HepG2 (cell line): ENCODE results near the gene FMO3. TPM values are rescaled to one million over a fixed set of nuclear protein-coding genes. Genes with fewer than 3 reads are reported as not detected.

ENCODE experiments used
- ATAC-seq: fragments of 200-7000 bp; cut with Tn5 transposase; 3 replicates; pipeline ENCODE4 v1.9.1; 2020; ENCODE audit warnings: mild to moderate bottlenecking, moderate library complexity
- BruUV-seq: library from RNA; stranded (reverse); fragments of 400-500 nt; replicated peaks from 2 replicates; lab custom pipeline; 2021; lab: Mats Ljungman, UMichigan
- CTCF ChIA-PET: fragments of 300-600 bp; formaldehyde crosslinking; extraction: SDS; loops from one replicate; lab custom pipeline; 2021; ENCODE audit warnings: low total read pairs, inconsistent platforms, low intra/inter-chr PET ratio; lab: Yijun Ruan, JAX
- POLR2A ChIA-PET: fragments of 350-600 bp; sonication (Branson Sonifier 250); formaldehyde crosslinking; loops from one replicate; lab custom pipeline; 2020; ENCODE audit warnings: antibody characterized with exemption, inconsistent platforms; lab: Yijun Ruan, JAX
- DNase-seq: peaks from one replicate; pipeline ENCODE4 v3.0.0-alpha.2; 2015; ENCODE audit warnings: low spot score
- FAIRE-seq: peaks from 3 replicates; lab custom pipeline; 2011; peaks lifted over from hg19 to GRCh38; lab: Jason Lieb, UNC
- H2AFZ ChIP-seq: one replicate; pipeline ENCODE4 v1.6.1; 2011; ENCODE audit warnings: low read length, inconsistent platforms
- H3K27ac ChIP-seq: fragments of 300-600 bp; 3 replicates; pipeline ENCODE4 v1.8.0; 2011; ENCODE audit warnings: mixed run types, mild to moderate bottlenecking, mixed read lengths, low read length, inconsistent platforms; ENCODE audit not compliant: insufficient read depth; ENCODE audit errors: extremely low read length
- H3K27me3 ChIP-seq, 2 experiments: fragments of 200-600 bp in 1 of 2; 2 replicates in 1 of 2; 3 replicates in 1 of 2; pipeline versions ENCODE4 v1.6.0 to v1.8.0; 2011; ENCODE audit warnings: low read length in 2 of 2, mild to moderate bottlenecking in 2 of 2, moderate library complexity in 2 of 2, inconsistent platforms in 1 of 2; ENCODE audit not compliant: insufficient read depth in 2 of 2, control insufficient read depth in 1 of 2
- H3K36me3 ChIP-seq, 2 experiments: fragments of 200-600 bp in 1 of 2; replicated peaks in 1 of 2; 2 replicates in 1 of 2; 3 replicates in 1 of 2; pipeline versions ENCODE4 v1.5.1 to v1.8.0; 2011; ENCODE audit warnings: low read length in 2 of 2, inconsistent platforms in 1 of 2; ENCODE audit not compliant: insufficient read depth in 2 of 2, control insufficient read depth in 1 of 2
- H3K4me1 ChIP-seq: 2 replicates; pipeline ENCODE4 v1.5.1; 2012; ENCODE audit warnings: low read length, inconsistent platforms; ENCODE audit not compliant: insufficient read depth
- H3K4me2 ChIP-seq: 2 replicates; pipeline ENCODE4 v1.6.0; 2011; ENCODE audit warnings: low read depth, low read length, inconsistent platforms
- H3K4me3 ChIP-seq, 3 experiments: fragments of 200-600 bp in 1 of 3; sonication (generic), shearing (Covaris generic) in 1 of 3; replicated peaks in 1 of 3; 2 replicates each; pipeline ENCODE4 v1.5.1; 2011 to 2016; ENCODE audit warnings: low read length in 3 of 3, inconsistent platforms in 2 of 3, low read depth in 2 of 3, mild to moderate bottlenecking in 2 of 3, control low read depth in 1 of 3, mixed read lengths in 1 of 3; ENCODE audit not compliant: insufficient read depth in 1 of 3
- H3K79me2 ChIP-seq: one replicate; pipeline ENCODE4 v1.6.1; 2011; ENCODE audit warnings: low read length, inconsistent platforms; ENCODE audit not compliant: insufficient read depth
- H3K9ac ChIP-seq: 2 replicates; pipeline ENCODE4 v1.6.0; 2011; ENCODE audit warnings: mild to moderate bottlenecking, low read depth, low read length, inconsistent platforms; ENCODE audit not compliant: insufficient read depth
- H3K9me3 ChIP-seq: 2 replicates; pipeline ENCODE4 v1.5.1; 2012; ENCODE audit warnings: mild to moderate bottlenecking, low read length
- H4K20me1 ChIP-seq: 2 replicates; pipeline ENCODE4 v1.6.0; 2011; ENCODE audit warnings: inconsistent platforms, mild to moderate bottlenecking, low read length, moderate library complexity; ENCODE audit not compliant: insufficient read depth
- CEBPG ChIP-seq: IDR thresholded peaks from 2 replicates; pipeline ENCODE4 v1.6.1; 2016
- CREM ChIP-seq, 2 experiments: sonication (generic) in 1 of 2; formaldehyde crosslinking in 1 of 2; IDR thresholded peaks; 2 replicates each; pipeline versions ENCODE4 v1.4.0 to v1.6.1; 2016 to 2020; ENCODE audit warnings: antibody characterized with exemption in 1 of 2, mild to moderate bottlenecking in 1 of 2, missing genetic modification reagents in 1 of 2
- FOSL2 ChIP-seq: sonication (generic); formaldehyde crosslinking; IDR thresholded peaks from 2 replicates; pipeline ENCODE4 v1.4.0; 2020; ENCODE audit warnings: missing genetic modification reagents
- FOXJ3 ChIP-seq: sonication (generic); formaldehyde crosslinking; IDR thresholded peaks from 2 replicates; pipeline ENCODE4 v1.4.0; 2020; ENCODE audit warnings: missing genetic modification reagents, mild to moderate bottlenecking, borderline replicate concordance
- GATAD2A ChIP-seq: IDR thresholded peaks from 2 replicates; pipeline ENCODE4 v1.6.1; 2016
- HNF4A ChIP-seq: sonication (generic); formaldehyde crosslinking; IDR thresholded peaks from 2 replicates; pipeline ENCODE4 v1.4.0; 2020; ENCODE audit warnings: missing genetic modification reagents
- MAFK ChIP-seq, 2 experiments: IDR thresholded peaks in 1 of 2; conservative IDR thresholded peaks in 1 of 2; 2 replicates each; pipeline ENCODE4 v1.6.1; 2011; ENCODE audit warnings: improper control_type of control experiment in 2 of 2, low read length in 2 of 2
- MED1 ChIP-seq: sonication (generic); formaldehyde crosslinking; IDR thresholded peaks from 2 replicates; pipeline ENCODE4 v1.4.0; 2020; ENCODE audit warnings: missing genetic modification reagents
- MIXL1 ChIP-seq: IDR thresholded peaks from 2 replicates; pipeline ENCODE4 v1.6.1; 2016
- MYNN ChIP-seq: sonication (generic); formaldehyde crosslinking; IDR thresholded peaks from 2 replicates; pipeline ENCODE4 v1.4.0; 2020; ENCODE audit warnings: mild to moderate bottlenecking, low read depth, missing genetic modification reagents
- REXO4 ChIP-seq: sonication (generic); formaldehyde crosslinking; IDR thresholded peaks from 2 replicates; pipeline ENCODE4 v1.8.0; 2022; ENCODE audit warnings: missing genetic modification reagents, mild to moderate bottlenecking, borderline replicate concordance
- SALL1 ChIP-seq: sonication (generic); formaldehyde crosslinking; IDR thresholded peaks from 2 replicates; pipeline ENCODE4 v1.8.0; 2022; ENCODE audit warnings: mild to moderate bottlenecking, missing genetic modification reagents
- SIX4 ChIP-seq: sonication (generic); formaldehyde crosslinking; IDR thresholded peaks from 2 replicates; pipeline ENCODE4 v1.4.0; 2020; ENCODE audit warnings: missing genetic modification reagents
- TEAD3 ChIP-seq: optimal IDR thresholded peaks from 2 replicates; pipeline ENCODE3; 2016; ENCODE audit warnings: borderline replicate concordance
- ZNF331 ChIP-seq: sonication (generic); formaldehyde crosslinking; IDR thresholded peaks from 2 replicates; pipeline ENCODE4 v1.4.0; 2020; ENCODE audit warnings: missing genetic modification reagents
- ZNF878 ChIP-seq: sonication (generic); formaldehyde crosslinking; IDR thresholded peaks from 2 replicates; pipeline ENCODE4 v1.8.1; 2023; ENCODE audit warnings: mild to moderate bottlenecking, missing genetic modification reagents, moderate library complexity
- WGBS: methylation state at CpG from one replicate; pipeline ENCODE4 v1.1.6; 2017; ENCODE audit warnings: low lambda C conversion rate; 5-methylcytosine and 5-hydroxymethylcytosine counted together
- in situ Hi-C: cut with HindIII; loops from 2 replicates; pipeline ENCODE4 v1.10.0; 2017; ENCODE audit warnings: low pct_unique_long_range_greater_than_20kb; ENCODE audit not compliant: extremely low pct_ligation_motif_present
- intact Hi-C: fragments of 100-400 bp; cut with micrococcal nuclease; formaldehyde crosslinking; loops from one replicate; pipeline ENCODE4 v1.10.0; 2022; ENCODE audit not compliant: unreplicated experiment
- polyA plus RNA-seq, 8 experiments: library from polyadenylated mRNA; depleted of rRNA in 3 of 8; stranded (reverse) in 7 of 8; unstranded in 1 of 8; fragments of >200 nt; fragmentation: Illumina TruSeq in 4 of 8; extraction: Trizol in 4 of 8; gene quantifications; 2 replicates each; pipeline versions ENCODE4 v1.2.1 to v1.2.3, GENCODE V29; 2011 to 2016; ENCODE audit warnings: low read depth in 4 of 8, missing spikeins in 1 of 8, mixed read lengths in 1 of 8; ENCODE audit not compliant: insufficient read depth in 1 of 8
- total RNA-seq, 5 experiments: library from RNA; depleted of rRNA; stranded (reverse); fragments of >200 nt; fragmentation: Illumina TruSeq; extraction: Trizol; gene quantifications; 2 replicates each; pipeline ENCODE4 v1.2.3, GENCODE V29; 2016; ENCODE audit warnings: low read depth in 1 of 5
- TF ChIP-seq, protein P1 (sequence below), 2 experiments: sonication (generic) in 1 of 2; formaldehyde crosslinking in 1 of 2; IDR thresholded peaks; 2 replicates each; pipeline versions ENCODE4 v1.5.1 to v1.6.1; 2011 to 2020; ENCODE audit warnings: borderline replicate concordance in 1 of 2, low read depth in 1 of 2, low read length in 1 of 2, mild to moderate bottlenecking in 1 of 2, missing genetic modification reagents in 1 of 2, moderate library complexity in 1 of 2
- TF ChIP-seq, protein P2 (sequence below): sonication (generic); formaldehyde crosslinking; IDR thresholded peaks from 2 replicates; pipeline ENCODE4 v1.5.1; 2020; ENCODE audit warnings: mild to moderate bottlenecking, moderate library complexity, missing genetic modification reagents
- TF ChIP-seq, protein P3 (sequence below): sonication (generic); formaldehyde crosslinking; IDR thresholded peaks from 2 replicates; pipeline ENCODE4 v1.4.0; 2020; ENCODE audit warnings: missing genetic modification reagents

FMO3 gene
- total and polyA plus RNA-seq, 2 of the 13 experiments (the other 11 are each of a cell fraction or from before 2014, with no cell fraction given): not detected

DNA sequence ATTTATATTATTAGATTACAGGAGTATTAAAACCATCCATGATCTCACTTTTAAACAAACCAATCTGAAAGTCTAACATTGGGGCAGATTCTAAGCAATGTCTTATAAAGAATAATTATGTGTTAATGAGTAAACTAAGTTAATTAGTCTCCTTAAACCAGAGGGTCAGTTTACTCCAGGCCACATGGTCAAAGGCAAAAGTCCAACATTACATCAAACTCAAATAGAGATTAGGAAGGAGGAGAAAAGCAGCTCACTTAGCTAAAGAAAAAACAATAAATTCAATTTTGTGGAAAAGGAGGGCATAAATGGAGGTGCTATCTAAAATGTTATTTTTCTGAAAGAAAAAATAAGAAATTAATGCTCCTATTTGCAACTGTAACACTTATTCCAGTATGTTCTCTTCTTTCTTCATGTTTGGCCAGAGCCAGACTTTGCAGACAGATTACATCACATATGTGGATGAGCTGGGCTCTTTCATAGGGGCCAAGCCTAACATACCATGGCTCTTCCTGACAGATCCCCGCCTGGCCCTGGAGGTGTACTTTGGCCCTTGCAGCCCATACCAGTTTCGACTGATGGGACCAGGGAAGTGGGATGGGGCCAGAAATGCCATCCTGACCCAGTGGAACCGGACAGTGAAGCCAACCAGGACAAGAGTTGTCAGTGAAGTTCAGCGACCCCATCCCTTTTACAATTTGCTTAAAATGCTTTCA lies 70.1 kb downstream of the FMO3 start:
- H3K27me3 ChIP-seq: no peaks in the 10 kb centered on the region
- H3K36me3 ChIP-seq: no peaks in the 10 kb centered on the region
- CTCF ChIA-PET: no interaction called here
- FAIRE-seq (peak; percentile 21), ATAC-seq (peak; percentile 97), DNase-seq (peak; percentile 49)
- H3K4me1 ChIP-seq: peaks cover 22% of the 10 kb centered on the region
- H3K4me3 ChIP-seq: 0 out of 6 replicates have a peak overlapping the region, but pooled peaks of 1 of the 3 experiments have one; percentile 20
- no peak overlapping the region for H2AFZ ChIP-seq
- 0% methylated on average over 4 of the region's 4 CpGs for WGBS
- intact Hi-C loops (no loop called here), in situ Hi-C loops (no loop called here)
- no peaks in the 10 kb centered on the region for H3K9me3 ChIP-seq
- POLR2A ChIA-PET: interaction anchor here (0.8 kb wide), 1 partner anchor 18 kb away, joined by 3 read pairs; no protein-coding TSS in a partner anchor
- no peaks in the 10 kb centered on the region for H3K79me2 ChIP-seq
- H3K4me2 ChIP-seq: peak overlapping the region; percentile 55
- no peak overlapping the region for H3K9ac ChIP-seq
- H4K20me1 ChIP-seq: no peaks in the 10 kb centered on the region
- peak overlapping the region; percentile 66 for H3K27ac ChIP-seq
- BruUV-seq: no TSS peak
- TF ChIP-seq MIXL1 (CRISPR knock-in tag) (peak; percentile 52; the same call in 1 of the 2 replicates), GATAD2A (CRISPR knock-in tag) (peak; percentile 44; the same call in 1 of the 2 replicates), MAFK (conservative IDR thresholded peaks at IDR 0.05 in 1 of 2, IDR thresholded peaks at IDR 0.05 in 1 of 2; ENCODE audit: low read length in 2 of 2) (peak in 1 of 2 experiments; percentile 85; a peak in 2 of 4 replicates), MYNN (no peak), CEBPG (CRISPR knock-in tag) (peak; percentile 55; the same call in 1 of the 2 replicates), FOXJ3 (CRISPR knock-in tag) (peak; percentile 47; the same call in 1 of the 2 replicates), SALL1 (CRISPR knock-in tag) (peak; percentile 50), SIX4 (CRISPR knock-in tag) (no peak), ZNF331 (CRISPR knock-in tag) (0 out of 2 replicates have a peak, but pooled peaks have one; percentile 28), REXO4 (CRISPR knock-in tag) (no peak), MED1 (CRISPR knock-in tag) (0 out of 2 replicates have a peak, but pooled peaks have one; percentile 18), HNF4A (CRISPR knock-in tag) (peak; percentile 77), TEAD3 (CRISPR knock-in tag) (peak; percentile 75), ZNF878 (CRISPR knock-in tag) (no peak), CREM (IDR thresholded peaks at IDR 0.05) (peak; percentile 43; the same call in 1 of the 2 replicates), CREM (CRISPR knock-in tag; IDR thresholded peaks at IDR 0.05) (no peak), FOSL2 (CRISPR knock-in tag) (0 out of 2 replicates have a peak, but pooled peaks have one; percentile 15)
- TF ChIP-seq, protein P1, sequence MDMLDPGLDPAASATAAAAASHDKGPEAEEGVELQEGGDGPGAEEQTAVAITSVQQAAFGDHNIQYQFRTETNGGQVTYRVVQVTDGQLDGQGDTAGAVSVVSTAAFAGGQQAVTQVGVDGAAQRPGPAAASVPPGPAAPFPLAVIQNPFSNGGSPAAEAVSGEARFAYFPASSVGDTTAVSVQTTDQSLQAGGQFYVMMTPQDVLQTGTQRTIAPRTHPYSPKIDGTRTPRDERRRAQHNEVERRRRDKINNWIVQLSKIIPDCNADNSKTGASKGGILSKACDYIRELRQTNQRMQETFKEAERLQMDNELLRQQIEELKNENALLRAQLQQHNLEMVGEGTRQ (IDR thresholded peaks at IDR 0.05; ENCODE audit: low read depth, low read length): no peak
- TF ChIP-seq, protein P1 (CRISPR knock-in tag; IDR thresholded peaks at IDR 0.05; ENCODE audit: borderline replicate concordance): no peak
- TF ChIP-seq, protein P2, sequence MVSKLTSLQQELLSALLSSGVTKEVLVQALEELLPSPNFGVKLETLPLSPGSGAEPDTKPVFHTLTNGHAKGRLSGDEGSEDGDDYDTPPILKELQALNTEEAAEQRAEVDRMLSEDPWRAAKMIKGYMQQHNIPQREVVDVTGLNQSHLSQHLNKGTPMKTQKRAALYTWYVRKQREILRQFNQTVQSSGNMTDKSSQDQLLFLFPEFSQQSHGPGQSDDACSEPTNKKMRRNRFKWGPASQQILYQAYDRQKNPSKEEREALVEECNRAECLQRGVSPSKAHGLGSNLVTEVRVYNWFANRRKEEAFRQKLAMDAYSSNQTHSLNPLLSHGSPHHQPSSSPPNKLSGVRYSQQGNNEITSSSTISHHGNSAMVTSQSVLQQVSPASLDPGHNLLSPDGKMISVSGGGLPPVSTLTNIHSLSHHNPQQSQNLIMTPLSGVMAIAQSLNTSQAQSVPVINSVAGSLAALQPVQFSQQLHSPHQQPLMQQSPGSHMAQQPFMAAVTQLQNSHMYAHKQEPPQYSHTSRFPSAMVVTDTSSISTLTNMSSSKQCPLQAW (CRISPR knock-in tag): peak; percentile 38; the same call in 1 of the 2 replicates
- TF ChIP-seq, protein P3, sequence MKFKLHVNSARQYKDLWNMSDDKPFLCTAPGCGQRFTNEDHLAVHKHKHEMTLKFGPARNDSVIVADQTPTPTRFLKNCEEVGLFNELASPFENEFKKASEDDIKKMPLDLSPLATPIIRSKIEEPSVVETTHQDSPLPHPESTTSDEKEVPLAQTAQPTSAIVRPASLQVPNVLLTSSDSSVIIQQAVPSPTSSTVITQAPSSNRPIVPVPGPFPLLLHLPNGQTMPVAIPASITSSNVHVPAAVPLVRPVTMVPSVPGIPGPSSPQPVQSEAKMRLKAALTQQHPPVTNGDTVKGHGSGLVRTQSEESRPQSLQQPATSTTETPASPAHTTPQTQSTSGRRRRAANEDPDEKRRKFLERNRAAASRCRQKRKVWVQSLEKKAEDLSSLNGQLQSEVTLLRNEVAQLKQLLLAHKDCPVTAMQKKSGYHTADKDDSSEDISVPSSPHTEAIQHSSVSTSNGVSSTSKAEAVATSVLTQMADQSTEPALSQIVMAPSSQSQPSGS (CRISPR knock-in tag): 0 out of 2 replicates have a peak, but pooled peaks have one; percentile 37
